Activated CD4-positive, alpha-beta T cell treated with anti-CD3 and anti-CD28 coated beads for 48 hours (primary cell): ENCODE results near the gene ZC3H6.
"Not testable (repeated sequence)": the region's sequence is repeated elsewhere in the genome, so short reads cannot be mapped to it uniquely, and the experiment has no call there.

Source experiments
- DNase-seq: peaks from one replicate; pipeline ENCODE4 v3.0.0-alpha.2; 2020

The ZC3H6 gene

GRCh38 chr2:112276954-112277353, 1.6 kb downstream of the ZC3H6 start:
- no peak for DNase-seq

GRCh38 chr2:112277596-112278220, 2.3 kb downstream of the ZC3H6 start:
- no peak for DNase-seq

DNA sequence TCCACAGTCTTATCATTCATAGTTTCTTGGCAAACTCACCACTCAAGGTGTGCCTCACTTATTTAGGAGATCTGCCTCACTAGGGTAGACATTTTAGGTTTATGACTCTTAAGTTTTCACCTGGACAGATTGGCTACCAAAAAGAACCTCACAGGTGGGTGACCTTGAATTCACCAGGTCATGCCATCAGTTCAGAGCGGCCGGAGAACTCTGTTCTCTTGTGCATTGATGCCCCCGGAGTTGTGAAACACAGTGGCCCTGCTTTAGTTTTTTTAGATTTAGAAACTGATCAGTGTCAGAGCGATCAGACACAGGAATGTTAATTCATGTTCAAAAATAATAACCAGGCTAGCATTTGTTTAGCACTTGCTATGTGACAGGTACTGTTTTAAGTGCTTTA, 6.7 kb downstream of the ZC3H6 start:
- not testable (repeated sequence) for DNase-seq

DNA sequence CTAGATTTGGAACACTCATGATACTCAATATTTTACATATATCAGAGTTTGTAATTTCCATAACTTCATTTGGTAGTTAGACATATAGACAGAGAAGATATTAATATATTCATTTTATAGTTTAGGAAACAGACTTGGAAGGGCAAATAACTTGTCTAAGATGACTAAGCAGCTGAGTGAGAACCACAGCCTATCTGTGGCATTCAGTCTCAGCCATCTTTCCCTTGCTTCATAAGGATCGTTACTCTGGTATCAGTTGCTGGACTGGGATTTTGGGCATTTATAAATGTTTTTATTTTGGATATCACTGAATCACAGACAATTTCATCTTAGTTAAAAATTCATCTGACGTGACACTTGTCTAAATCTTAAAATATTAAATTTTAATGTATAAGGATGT, 8.1 kb downstream of the ZC3H6 start:
- not testable (repeated sequence) for DNase-seq

DNA sequence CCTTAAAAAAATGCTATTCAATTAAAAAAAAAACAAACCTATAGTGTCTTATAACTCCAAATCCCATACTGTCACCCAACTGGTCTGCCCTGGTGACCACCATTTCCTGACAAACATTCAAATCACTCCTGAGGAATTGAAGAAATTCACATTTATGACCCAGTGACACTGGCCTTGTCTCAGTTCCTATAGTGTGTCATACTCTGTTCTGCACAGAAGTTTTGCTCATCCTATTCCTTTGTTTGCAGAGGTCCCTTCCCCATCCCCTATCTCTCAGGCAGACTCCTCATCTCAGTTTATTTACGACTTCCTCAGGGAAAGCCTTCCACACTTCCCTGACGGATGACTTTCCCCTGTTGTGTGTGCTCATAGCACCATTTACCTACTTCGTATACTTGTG, 14.7 kb downstream of the ZC3H6 start:
- no peak for DNase-seq

DNA sequence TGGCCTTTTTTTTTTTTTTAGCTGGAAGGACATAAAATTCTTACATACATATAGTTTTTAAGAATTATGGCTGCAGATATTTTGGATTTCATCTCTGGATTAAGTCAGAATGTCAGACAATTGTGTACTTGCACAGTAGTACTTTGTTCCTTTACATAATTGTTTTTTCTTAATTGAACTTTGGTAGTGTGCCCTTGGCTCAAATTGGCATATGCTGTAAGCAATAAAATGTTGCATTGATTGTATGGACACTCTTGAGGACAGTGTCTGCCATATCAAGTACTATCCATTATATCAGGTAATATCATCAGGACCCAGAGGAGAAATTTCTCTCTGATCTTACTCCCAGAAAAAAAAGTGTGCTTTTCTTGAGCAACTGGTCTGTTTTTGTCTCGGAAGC, 15.3 kb downstream of the ZC3H6 start:
- DNase-seq: no peak

- no peak for DNase-seq
Observed at GRCh38 chr2:112293636-112294401, 18.4 kb downstream of the ZC3H6 start.

- no peak for DNase-seq
Observed at GRCh38 chr2:112295407-112296078, 20.1 kb downstream of the ZC3H6 start.

GRCh38 chr2:112296407-112296806, 21.0 kb downstream of the ZC3H6 start:
- no peak for DNase-seq

DNA sequence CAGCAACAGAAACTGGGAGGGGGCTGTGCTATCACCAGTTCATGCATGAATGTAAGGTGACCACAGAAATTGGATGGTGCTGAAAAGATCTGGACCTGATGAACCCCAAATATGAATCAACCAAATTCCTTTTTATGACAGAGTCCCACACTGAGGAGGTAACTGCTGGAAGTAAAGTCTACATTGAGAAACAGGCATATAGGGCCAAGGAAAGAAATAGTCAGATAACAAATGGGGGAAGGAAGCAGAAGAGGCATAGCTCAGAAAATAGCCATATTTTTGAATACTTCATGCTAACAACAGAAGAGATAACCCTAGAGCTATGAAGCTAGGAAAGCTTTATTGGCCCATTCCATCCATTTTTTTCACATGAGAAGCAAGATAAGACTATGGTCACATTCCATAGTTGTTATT, 25.8 kb downstream of the ZC3H6 start:
- no peak for DNase-seq

GRCh38 chr2:112301973-112302372, 26.6 kb downstream of the ZC3H6 start:
- no peak for DNase-seq

DNA sequence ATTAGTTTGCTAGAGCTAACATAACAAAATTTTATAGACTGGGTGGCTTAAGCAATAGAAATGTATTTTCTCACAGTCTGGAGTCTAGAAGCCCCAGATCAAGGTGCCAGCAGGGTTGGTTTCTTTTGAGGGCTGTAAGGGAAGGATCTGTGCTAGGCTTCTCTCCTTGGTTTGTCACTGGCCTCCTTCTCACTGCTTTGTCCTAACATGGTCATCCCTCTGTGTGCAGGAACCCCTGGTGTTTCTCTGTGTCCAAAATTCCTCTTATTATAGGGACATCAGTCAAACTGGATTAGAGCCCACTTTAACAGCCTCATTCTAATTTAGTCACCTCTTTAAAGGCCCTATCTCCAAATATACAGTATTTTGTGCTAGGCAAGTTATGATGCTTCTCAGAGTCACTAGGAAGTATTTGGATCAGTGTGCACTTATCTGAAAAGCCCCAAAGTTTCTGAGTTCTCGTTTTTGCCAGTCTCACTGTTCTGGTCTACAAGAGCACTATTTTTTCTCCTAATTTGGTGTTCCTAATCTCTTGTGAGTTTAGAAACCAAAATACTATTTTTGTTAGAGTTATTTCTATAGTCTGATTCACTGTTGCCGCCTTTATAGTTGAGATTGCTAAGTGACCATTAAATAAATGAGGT, 29.0 kb downstream of the ZC3H6 start:
- no peak for DNase-seq

- DNase-seq: no peak
Observed at GRCh38 chr2:112305132-112305531, 29.7 kb downstream of the ZC3H6 start.

- DNase-seq: no peak
Observed at GRCh38 chr2:112310906-112311305, 35.5 kb downstream of the ZC3H6 start.

- DNase-seq: no peak
Observed at GRCh38 chr2:112311932-112312331, 36.5 kb downstream of the ZC3H6 start.

- no peak for DNase-seq
Observed at GRCh38 chr2:112312821-112313220, 37.4 kb downstream of the ZC3H6 start.

- no peak for DNase-seq
Observed at GRCh38 chr2:112314856-112315255, 39.5 kb downstream of the ZC3H6 start.

- no peak for DNase-seq
Observed at GRCh38 chr2:112317303-112318158, 42.1 kb downstream of the ZC3H6 start.

DNA sequence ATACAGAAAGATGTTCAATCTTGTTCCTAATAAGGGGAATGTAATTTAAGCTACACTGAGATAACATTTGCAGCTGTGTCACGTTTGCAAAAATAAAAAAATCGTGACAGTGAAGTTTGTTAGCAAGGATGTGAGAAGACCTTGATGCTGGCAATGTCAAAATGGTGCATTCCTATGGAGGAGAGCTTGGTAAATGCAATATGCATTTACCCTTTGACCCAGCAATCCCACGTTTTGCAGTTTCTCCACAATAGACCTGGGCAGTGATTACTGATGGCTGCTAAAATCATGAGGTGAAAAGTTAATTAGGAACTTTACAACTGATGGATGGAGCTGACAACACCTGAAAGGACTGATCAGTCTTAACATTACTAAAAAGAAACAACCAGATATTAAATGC, 43.1 kb downstream of the ZC3H6 start:
- no peak for DNase-seq

DNA sequence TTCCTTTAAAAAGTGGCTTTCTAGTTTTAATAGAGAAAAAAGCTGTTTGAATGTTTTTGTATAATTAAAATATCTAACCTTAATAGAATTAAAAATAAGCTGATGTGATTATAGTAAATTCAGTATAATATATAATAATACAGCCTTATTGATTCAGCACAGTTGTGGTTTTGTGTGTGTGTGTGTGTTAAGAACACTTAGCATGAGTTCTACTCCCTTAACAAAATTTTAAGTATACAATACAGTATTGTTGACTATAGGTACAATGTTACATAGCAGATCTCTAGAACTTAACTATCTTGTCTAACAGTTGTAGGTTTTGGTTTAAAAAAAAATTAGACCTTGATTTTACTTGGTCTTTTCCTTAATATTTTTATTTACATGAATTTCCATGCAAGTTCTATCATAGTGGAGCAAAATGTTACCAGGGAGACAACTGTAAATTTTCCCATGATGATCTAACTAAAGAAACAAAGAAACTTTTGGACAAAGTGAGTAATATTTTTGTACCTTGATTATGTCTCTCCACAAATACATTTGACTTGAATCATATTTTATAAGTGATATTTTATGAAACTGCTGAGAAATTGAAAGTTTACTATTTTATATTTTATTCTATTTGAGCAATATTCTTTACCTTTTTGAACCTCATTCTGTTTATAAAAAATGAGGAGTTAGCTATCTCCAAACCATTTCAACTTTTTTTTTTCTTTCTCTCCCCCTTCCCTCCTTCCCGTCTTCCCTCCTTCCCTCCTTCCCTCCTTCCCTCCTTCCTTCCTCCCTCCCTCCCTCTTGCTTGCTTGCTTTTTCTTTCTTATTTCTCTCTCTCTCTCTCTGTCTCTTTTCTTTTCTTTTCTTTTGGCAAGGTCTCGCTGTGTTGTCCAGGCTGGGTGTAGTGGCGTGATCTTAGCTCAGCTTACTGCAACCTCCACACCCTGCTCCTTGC, 46.3 kb downstream of the ZC3H6 start:
- no peak for DNase-seq

DNA sequence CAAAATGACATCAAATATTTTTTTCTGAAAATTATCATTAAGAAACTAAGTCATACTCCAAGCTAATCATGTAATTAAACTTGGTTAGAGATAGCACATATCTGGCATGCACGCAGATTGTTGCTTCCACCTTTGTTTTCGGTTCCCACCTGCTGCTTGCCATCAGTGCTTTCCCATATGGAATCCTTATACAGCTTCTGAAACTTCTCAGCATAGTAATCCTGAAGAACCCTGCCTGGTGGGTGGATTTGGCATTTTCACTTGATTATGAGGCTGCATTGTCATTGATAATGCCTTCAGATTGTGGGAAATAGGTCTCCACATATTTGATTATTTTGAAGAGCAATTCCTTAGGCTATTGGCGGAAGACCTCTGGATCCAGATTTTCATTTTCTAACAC, 47.5 kb downstream of the ZC3H6 start:
- no peak for DNase-seq
